A549 (cell line): ENCODE data around the gene RNF220. TPM values are rescaled to one million over a fixed set of nuclear protein-coding genes. Genes with fewer than 3 reads are reported as not detected.

Source experiments
- ATAC-seq, 2 experiments: fragments of 200-7000 bp in 1 of 2; fragments of >200 bp in 1 of 2; cut with Nextera tagmentation in 1 of 2; cut with Tn5 transposase in 1 of 2; 3 replicates each; pipeline versions ENCODE4 v1.8.0 to v1.9.1; 2018 to 2020; ENCODE audit warnings: mild to moderate bottlenecking in 1 of 2, moderate library complexity in 1 of 2
- CTCF ChIA-PET: fragments of 300-600 bp; sonication (Branson Sonifier 250); formaldehyde crosslinking; extraction: SDS; loops from one replicate; lab custom pipeline; 2021; ENCODE audit warnings: antibody characterized with exemption, inconsistent platforms; lab: Yijun Ruan, JAX
- POLR2A ChIA-PET: fragments of 350-600 bp; formaldehyde crosslinking; extraction: SDS; loops from one replicate; lab custom pipeline; 2021; ENCODE audit warnings: antibody characterized with exemption, inconsistent platforms; lab: Yijun Ruan, JAX
- DNase-seq, 2 experiments: peaks; one replicate each; pipeline versions ENCODE4 v3.0.0 to v3.0.0-alpha.2; 2011 to 2016; ENCODE audit warnings: low read depth in 1 of 2, low spot score in 1 of 2
- FAIRE-seq: peaks from 2 replicates; lab custom pipeline; 2011; peaks lifted over from hg19 to GRCh38; lab: Jason Lieb, UNC
- H3K27ac ChIP-seq, 2 experiments: fragments of >200 bp; sonication (Bioruptor Twin); formaldehyde crosslinking; 3 replicates each; pipeline ENCODE4 v1.5.1; 2016 to 2017
- H3K4me1 ChIP-seq: fragments of >200 bp; sonication (Bioruptor Twin); formaldehyde crosslinking; 3 replicates; pipeline ENCODE4 v1.6.1; 2016
- H3K4me2 ChIP-seq: fragments of >200 bp; sonication (Bioruptor Twin); formaldehyde crosslinking; 3 replicates; pipeline ENCODE4 v1.6.1; 2016
- H3K4me3 ChIP-seq: fragments of >200 bp; sonication (Bioruptor Twin); formaldehyde crosslinking; 3 replicates; pipeline ENCODE4 v1.5.1; 2016
- H3K9me3 ChIP-seq: fragments of >200 bp; sonication (Bioruptor Twin); formaldehyde crosslinking; 3 replicates; pipeline ENCODE4 v1.6.1; 2016
- BCL3 ChIP-seq: fragments of >200 bp; sonication (Bioruptor Twin); formaldehyde crosslinking; IDR thresholded peaks from 3 replicates; pipeline ENCODE4 v1.6.1; 2016
- BHLHE40 ChIP-seq: IDR thresholded peaks from 2 replicates; pipeline ENCODE4 v1.6.1; 2012; ENCODE audit warnings: low read depth, low read length, inconsistent platforms
- CBX2 ChIP-seq: fragments of 200-600 bp; sonication (generic); IDR thresholded peaks from 2 replicates; pipeline ENCODE4 v1.6.1; 2016; ENCODE audit warnings: low read depth, mild to moderate bottlenecking, borderline replicate concordance
- CEBPB ChIP-seq, 2 experiments: fragments of >200 bp in 1 of 2; sonication (Bioruptor Twin) in 1 of 2; formaldehyde crosslinking in 1 of 2; IDR thresholded peaks; 2 replicates each; pipeline ENCODE4 v1.6.1; 2012 to 2016
- CHD4 ChIP-seq: fragments of 200-600 bp; sonication (generic); IDR thresholded peaks from 2 replicates; pipeline ENCODE4 v1.6.1; 2016; ENCODE audit warnings: antibody characterized with exemption, mild to moderate bottlenecking, borderline replicate concordance
- EHF ChIP-seq: fragments of 250-450 bp; sonication (Bioruptor Pico); IDR thresholded peaks from 2 replicates; pipeline ENCODE4 v1.5.0; 2020; ENCODE audit warnings: mild to moderate bottlenecking
- EHMT2 ChIP-seq: fragments of 200-600 bp; sonication (generic); IDR thresholded peaks from 2 replicates; pipeline ENCODE4 v1.6.1; 2016; ENCODE audit warnings: antibody characterized with exemption, low read depth, mild to moderate bottlenecking, moderate library complexity
- HEYL ChIP-seq: fragments of 250-450 bp; sonication (Bioruptor Pico); IDR thresholded peaks from 2 replicates; pipeline ENCODE4 v1.8.0; 2021; ENCODE audit warnings: mild to moderate bottlenecking, moderate library complexity
- HOXB13 ChIP-seq: fragments of 250-450 bp; sonication (Bioruptor Pico); IDR thresholded peaks from 2 replicates; pipeline ENCODE4 v1.5.0; 2020; ENCODE audit warnings: low read depth, mild to moderate bottlenecking, moderate library complexity
- HOXB5 ChIP-seq: fragments of 250-450 bp; sonication (Bioruptor Pico); IDR thresholded peaks from 2 replicates; pipeline ENCODE4 v1.5.0; 2020; ENCODE audit warnings: mild to moderate bottlenecking, moderate library complexity
- KDM1A ChIP-seq: fragments of 200-600 bp; sonication (generic); IDR thresholded peaks from 2 replicates; pipeline ENCODE4 v1.6.1; 2016; ENCODE audit warnings: low read depth, mild to moderate bottlenecking
- KDM5A ChIP-seq: fragments of 200-600 bp; sonication (generic); IDR thresholded peaks from 2 replicates; pipeline ENCODE4 v1.6.1; 2016; ENCODE audit warnings: antibody characterized with exemption, mild to moderate bottlenecking
- NFE2L2 ChIP-seq: fragments of 150-350 bp; conservative IDR thresholded peaks from 2 replicates; pipeline ENCODE4 v1.6.1; 2014; ENCODE audit warnings: low read length
- NPAS2 ChIP-seq: fragments of 250-450 bp; sonication (Bioruptor Pico); IDR thresholded peaks from 2 replicates; pipeline ENCODE4 v1.8.0; 2022; ENCODE audit warnings: mild to moderate bottlenecking, moderate library complexity, borderline replicate concordance
- PBX3 ChIP-seq: IDR thresholded peaks from 2 replicates; pipeline ENCODE4 v1.6.1; 2012
- PHF8 ChIP-seq: fragments of 200-600 bp; sonication (generic); IDR thresholded peaks from 2 replicates; pipeline ENCODE4 v1.6.1; 2016; ENCODE audit warnings: low read depth, mild to moderate bottlenecking, antibody characterized with exemption, moderate library complexity, borderline replicate concordance
- POLR2A ChIP-seq: IDR thresholded peaks from 2 replicates; pipeline ENCODE4 v1.6.1; 2012; ENCODE audit warnings: mild to moderate bottlenecking, low read length
- POLR2AphosphoS2 ChIP-seq: conservative IDR thresholded peaks from 2 replicates; pipeline ENCODE4 v1.6.1; 2012; ENCODE audit warnings: low read length, improper control_type of control experiment, inconsistent platforms
- RAD21 ChIP-seq, 2 experiments: fragments of >200 bp in 1 of 2; sonication (Bioruptor Twin) in 1 of 2; formaldehyde crosslinking in 1 of 2; IDR thresholded peaks in 1 of 2; conservative IDR thresholded peaks in 1 of 2; 2 replicates in 1 of 2; 3 replicates in 1 of 2; pipeline ENCODE4 v1.6.1; 2012 to 2018; ENCODE audit warnings: inconsistent platforms in 1 of 2
- RFX5 ChIP-seq: fragments of 450-650 bp; IDR thresholded peaks from 2 replicates; pipeline ENCODE4 v1.7.1; 2014; ENCODE audit warnings: antibody characterized with exemption, mild to moderate bottlenecking, moderate library complexity
- SREBF2 ChIP-seq: fragments of 450-650 bp; IDR thresholded peaks from 2 replicates; pipeline ENCODE4 v1.6.1; 2014; ENCODE audit warnings: mild to moderate bottlenecking, moderate library complexity
- TP53 ChIP-seq: fragments of 250-450 bp; sonication (Bioruptor Pico); IDR thresholded peaks from 2 replicates; pipeline ENCODE4 v1.5.0; 2021; ENCODE audit warnings: mild to moderate bottlenecking, moderate library complexity
- ZC3H11A ChIP-seq: fragments of 450-650 bp; IDR thresholded peaks from 2 replicates; pipeline ENCODE4 v1.6.1; 2014; ENCODE audit warnings: antibody characterized with exemption, mild to moderate bottlenecking
- WGBS: methylation state at CpG from one replicate; pipeline ENCODE4 v1.1.6; 2017; ENCODE audit errors: missing lambda C conversion rate; 5-methylcytosine and 5-hydroxymethylcytosine counted together
- polyA plus RNA-seq, 4 experiments: library from polyadenylated mRNA; depleted of rRNA in 3 of 4; stranded (reverse); fragments of >200 nt; fragmentation: RNase III in 1 of 4; extraction: RNeasy Plus Mini Kit Qiagen cat#74134 plus additional on column Dnase treatment in 1 of 4; gene quantifications; 2 replicates in 3 of 4; 3 replicates in 1 of 4; pipeline ENCODE4 v1.2.3, GENCODE V29; 2011 to 2017
- TF ChIP-seq, protein P1 (sequence below): fragments of 250-450 bp; sonication (Bioruptor Pico); IDR thresholded peaks from 2 replicates; pipeline ENCODE4 v1.5.0; 2020; ENCODE audit warnings: low read depth, mild to moderate bottlenecking, moderate library complexity
- TF ChIP-seq, protein P2 (sequence below): fragments of 150-350 bp; IDR thresholded peaks from 2 replicates; pipeline ENCODE4 v1.6.1; 2014; ENCODE audit warnings: low read depth, mild to moderate bottlenecking, low read length
- TF ChIP-seq, protein P3 (sequence below): IDR thresholded peaks from 2 replicates; pipeline ENCODE4 v1.6.1; 2012; ENCODE audit warnings: low read depth, borderline replicate concordance

The RNF220 gene
- polyA plus RNA-seq, 2 of the 4 experiments (the other 2 are of a cell fraction), result 53.4 to 54.5 TPM

- no peak overlapping the region for H3K4me2 ChIP-seq
- no peak overlapping the region for H3K4me3 ChIP-seq
- FAIRE-seq, result no peak
- no peaks in the 10 kb centered on the region for H3K9me3 ChIP-seq
- POLR2A ChIA-PET, result interaction anchor here (0.8 to 1.4 kb wide), 2 partner anchors 11 to 53 kb away, joined by 3 to 5 read pairs; partner anchors contain the start of genes ARMH1 and TMEM53
- CTCF ChIA-PET, result interaction anchor here (0.6 to 1.0 kb wide), 2 partner anchors 25 to 32 kb away, joined by 3 read pairs; no protein-coding TSS in a partner anchor
- TF ChIP-seq PHF8, result no peak
- no peak for TF ChIP-seq POLR2AphosphoS2
- TF ChIP-seq BCL3, result no peak
- TF ChIP-seq, protein P1, sequence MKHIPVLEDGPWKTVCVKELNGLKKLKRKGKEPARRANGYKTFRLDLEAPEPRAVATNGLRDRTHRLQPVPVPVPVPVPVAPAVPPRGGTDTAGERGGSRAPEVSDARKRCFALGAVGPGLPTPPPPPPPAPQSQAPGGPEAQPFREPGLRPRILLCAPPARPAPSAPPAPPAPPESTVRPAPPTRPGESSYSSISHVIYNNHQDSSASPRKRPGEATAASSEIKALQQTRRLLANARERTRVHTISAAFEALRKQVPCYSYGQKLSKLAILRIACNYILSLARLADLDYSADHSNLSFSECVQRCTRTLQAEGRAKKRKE (CRISPR knock-in tag), result no peak
- TF ChIP-seq, protein P2, sequence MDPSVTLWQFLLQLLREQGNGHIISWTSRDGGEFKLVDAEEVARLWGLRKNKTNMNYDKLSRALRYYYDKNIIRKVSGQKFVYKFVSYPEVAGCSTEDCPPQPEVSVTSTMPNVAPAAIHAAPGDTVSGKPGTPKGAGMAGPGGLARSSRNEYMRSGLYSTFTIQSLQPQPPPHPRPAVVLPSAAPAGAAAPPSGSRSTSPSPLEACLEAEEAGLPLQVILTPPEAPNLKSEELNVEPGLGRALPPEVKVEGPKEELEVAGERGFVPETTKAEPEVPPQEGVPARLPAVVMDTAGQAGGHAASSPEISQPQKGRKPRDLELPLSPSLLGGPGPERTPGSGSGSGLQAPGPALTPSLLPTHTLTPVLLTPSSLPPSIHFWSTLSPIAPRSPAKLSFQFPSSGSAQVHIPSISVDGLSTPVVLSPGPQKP, result no peak
- TF ChIP-seq BHLHE40, result no peak
- no peak for DNase-seq
- ATAC-seq, result no peak
- WGBS, result 85% methylated on average over 4 of the region's 4 CpGs
- peaks cover 5% of the 10 kb centered on the region; the same call in 2 of the 3 replicates for H3K4me1 ChIP-seq
- H3K27ac ChIP-seq, result no peak overlapping the region
Measured at GRCh38 chr1:44685218-44685617, 280.2 kb downstream of the RNF220 start.

DNA sequence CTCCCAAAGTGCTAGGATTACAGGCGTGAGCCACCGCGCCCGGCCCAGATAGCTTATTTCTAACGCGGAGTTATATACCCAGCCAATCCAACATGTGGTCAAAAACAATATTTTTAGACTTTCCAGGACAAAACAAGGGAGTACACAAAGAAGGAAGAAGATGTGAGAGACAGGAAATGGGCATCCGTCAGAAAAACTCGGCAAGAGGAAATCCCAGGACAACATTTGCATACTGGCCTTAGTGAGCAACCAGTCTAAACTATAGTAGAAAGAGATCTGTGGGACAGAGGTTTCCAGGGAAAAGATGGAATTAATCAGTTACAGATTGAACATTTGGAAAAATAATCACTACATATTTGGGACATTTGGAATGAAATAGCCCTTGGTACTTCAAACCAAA, 280.8 kb downstream of the RNF220 start:
- FAIRE-seq, result no peak
- no peak overlapping the region for H3K27ac ChIP-seq

GRCh38 chr1:44688760-44689446, 283.8 kb downstream of the RNF220 start:
- WGBS, result 75% methylated on average over 12 of the region's 12 CpGs
- no peak overlapping the region for H3K4me2 ChIP-seq
- ATAC-seq, result no peak
- no peak for DNase-seq
- TF ChIP-seq HOXB13 (CRISPR knock-in tag) (no peak), POLR2A (no peak), RFX5 (no peak), HOXB5 (no peak), PBX3 (no peak), EHMT2 (no peak), SREBF2 (no peak), KDM1A (no peak)
- TF ChIP-seq, all 56 proteins: peak for 0
- H3K4me3 ChIP-seq, result no peak overlapping the region
- no peak overlapping the region for H3K27ac ChIP-seq
- no peaks in the 10 kb centered on the region for H3K9me3 ChIP-seq
- CTCF ChIA-PET, result interaction anchor here (1.9 kb wide), 1 partner anchor 9 kb away, joined by 7 read pairs; no protein-coding TSS in a partner anchor
- peaks cover 9% of the 10 kb centered on the region; the same call in 2 of the 3 replicates for H3K4me1 ChIP-seq
- POLR2A ChIA-PET, result no interaction called here
- FAIRE-seq, result no peak

More for the DNA sequence above, 280.8 kb downstream of the RNF220 start:
- ChIA-PET CTCF (no interaction called here), POLR2A (interaction anchor here (0.8 to 1.4 kb wide), 2 partner anchors 12 to 54 kb away, joined by 3 to 5 read pairs; partner anchors contain the start of genes ARMH1 and TMEM53)
- no peaks in the 10 kb centered on the region for H3K9me3 ChIP-seq
- H3K4me2 ChIP-seq, result no peak overlapping the region
- ATAC-seq, result no peak
- TF ChIP-seq HEYL (CRISPR knock-in tag) (no peak), ZC3H11A (no peak), PHF8 (no peak), EHF (CRISPR knock-in tag) (no peak), KDM5A (no peak), TP53 (CRISPR knock-in tag) (no peak), CEBPB (IDR thresholded peaks at IDR 0.05) (no peak), POLR2AphosphoS2 (no peak), HOXB13 (CRISPR knock-in tag) (no peak), CHD4 (no peak), RAD21 (conservative IDR thresholded peaks at IDR 0.05 in 1 of 2, IDR thresholded peaks at IDR 0.05 in 1 of 2) (no peak), NPAS2 (CRISPR knock-in tag) (no peak), NFE2L2 (no peak), CBX2 (no peak)
- TF ChIP-seq, protein P3, sequence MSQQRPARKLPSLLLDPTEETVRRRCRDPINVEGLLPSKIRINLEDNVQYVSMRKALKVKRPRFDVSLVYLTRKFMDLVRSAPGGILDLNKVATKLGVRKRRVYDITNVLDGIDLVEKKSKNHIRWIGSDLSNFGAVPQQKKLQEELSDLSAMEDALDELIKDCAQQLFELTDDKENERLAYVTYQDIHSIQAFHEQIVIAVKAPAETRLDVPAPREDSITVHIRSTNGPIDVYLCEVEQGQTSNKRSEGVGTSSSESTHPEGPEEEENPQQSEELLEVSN, result no peak
- DNase-seq, result no peak
- 96% methylated on average over 8 of the region's 8 CpGs for WGBS
- H3K4me3 ChIP-seq, result no peak overlapping the region
- peaks cover 9% of the 10 kb centered on the region; the same call in 2 of the 3 replicates for H3K4me1 ChIP-seq
